ENCODE results near the gene ME1. TPM values are rescaled to one million over a fixed set of nuclear protein-coding genes. Genes with fewer than 3 reads are reported as not detected.

The ME1 gene
- total RNA-seq, 1 experiment from 2014 or later: 7.8 TPM

DNA sequence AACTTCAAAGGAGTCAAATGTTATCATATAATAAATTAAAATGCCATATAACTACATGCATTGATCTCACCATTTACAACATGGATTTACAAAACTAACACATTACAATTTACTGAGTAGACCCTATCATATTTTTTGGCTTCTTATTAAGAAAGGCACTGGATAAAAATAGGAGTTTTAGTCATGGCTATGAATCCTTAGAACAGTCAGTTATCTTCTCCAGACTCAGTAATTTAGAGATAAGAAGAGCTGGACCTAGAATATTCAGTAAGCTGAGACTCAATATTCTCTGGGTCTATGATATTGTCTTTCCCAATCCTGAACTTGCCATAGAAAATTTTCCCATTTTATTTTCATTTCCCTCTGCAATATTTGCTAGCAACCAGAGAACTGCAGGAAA lies 62.3 kb downstream of the ME1 start:
- H3K4me1 ChIP-seq (ENCODE audit: insufficient read depth, low read length): no peaks in the 10 kb centered on the region
- H2BK15ac ChIP-seq (ENCODE audit: low read depth, low read length): no peak overlapping the region
- no peak overlapping the region for H3K27ac ChIP-seq (ENCODE audit: insufficient read length, low read depth, low read length)
- H3K23me2 ChIP-seq (ENCODE audit: insufficient read length, low read depth, low read length, poor library complexity, severe bottlenecking): no peaks in the 10 kb centered on the region
- H3K4me1 Mint-ChIP-seq: no peaks in the 10 kb centered on the region
- no peaks in the 10 kb centered on the region for H4K20me1 ChIP-seq (ENCODE audit: control insufficient read depth, insufficient read depth, insufficient read length)
- H3K23ac ChIP-seq (ENCODE audit: insufficient read length, low read depth, low read length): no peak overlapping the region
- H3K36me3 Mint-ChIP-seq (ENCODE audit: insufficient read depth in 1 of 3, low read depth in 3 of 3): no peaks in the 10 kb centered on the region; a peak in 2 of 7 replicates
- no peak overlapping the region for H2BK12ac ChIP-seq (ENCODE audit: insufficient read length, low read depth, low read length)
- H2BK5ac ChIP-seq (ENCODE audit: insufficient read length, low read length): no peak overlapping the region
- H4K91ac ChIP-seq (ENCODE audit: insufficient read length, low read depth, low read length): no peak overlapping the region
- no peaks in the 10 kb centered on the region for H3K79me1 ChIP-seq (ENCODE audit: insufficient read depth, low read depth, low read length, poor library complexity, severe bottlenecking)
- no peak overlapping the region for H3K14ac ChIP-seq (ENCODE audit: insufficient read depth, low read length)
- H3K4ac ChIP-seq (ENCODE audit: low read depth, low read length): no peak overlapping the region
- no peak overlapping the region for H2BK120ac ChIP-seq (ENCODE audit: low read depth, low read length, poor library complexity, severe bottlenecking)
- no peak overlapping the region for H4K8ac ChIP-seq (replicated peaks; ENCODE audit: insufficient read length, low read depth, low read length)
- DNase-seq: no peak
- no peaks in the 10 kb centered on the region for H3K9me3 ChIP-seq (ENCODE audit: control insufficient read depth, low read depth, low read length)
- H2AFZ ChIP-seq (ENCODE audit: low read length): no peak overlapping the region
- H2BK20ac ChIP-seq (ENCODE audit: low read depth, low read length, poor library complexity, severe bottlenecking): no peak overlapping the region
- no peak overlapping the region for H3K56ac ChIP-seq (ENCODE audit: insufficient read length, low read depth, low read length)
- H4K5ac ChIP-seq (ENCODE audit: insufficient read length, low read depth, low read length): no peak overlapping the region
- H2AK5ac ChIP-seq (ENCODE audit: insufficient read length, low read length): no peak overlapping the region
- no peak overlapping the region for H3K4me2 ChIP-seq (ENCODE audit: insufficient read depth, insufficient read length, low read length)
- H3K79me2 ChIP-seq (ENCODE audit: insufficient read depth, low read length): no peaks in the 10 kb centered on the region
- H3T11ph ChIP-seq (ENCODE audit: low read length): no peak overlapping the region
- no peak overlapping the region for H3K4me3 Mint-ChIP-seq
- no peak overlapping the region for H3K18ac ChIP-seq (ENCODE audit: insufficient read length, low read depth, low read length)
- no peak overlapping the region for H3K27ac Mint-ChIP-seq
- H3K27me3 Mint-ChIP-seq (ENCODE audit: low read depth): no peaks in the 10 kb centered on the region
- H3K9ac ChIP-seq (ENCODE audit: extremely low read depth, insufficient read length, low read length): no peak overlapping the region
- TF ChIP-seq, protein P1, sequence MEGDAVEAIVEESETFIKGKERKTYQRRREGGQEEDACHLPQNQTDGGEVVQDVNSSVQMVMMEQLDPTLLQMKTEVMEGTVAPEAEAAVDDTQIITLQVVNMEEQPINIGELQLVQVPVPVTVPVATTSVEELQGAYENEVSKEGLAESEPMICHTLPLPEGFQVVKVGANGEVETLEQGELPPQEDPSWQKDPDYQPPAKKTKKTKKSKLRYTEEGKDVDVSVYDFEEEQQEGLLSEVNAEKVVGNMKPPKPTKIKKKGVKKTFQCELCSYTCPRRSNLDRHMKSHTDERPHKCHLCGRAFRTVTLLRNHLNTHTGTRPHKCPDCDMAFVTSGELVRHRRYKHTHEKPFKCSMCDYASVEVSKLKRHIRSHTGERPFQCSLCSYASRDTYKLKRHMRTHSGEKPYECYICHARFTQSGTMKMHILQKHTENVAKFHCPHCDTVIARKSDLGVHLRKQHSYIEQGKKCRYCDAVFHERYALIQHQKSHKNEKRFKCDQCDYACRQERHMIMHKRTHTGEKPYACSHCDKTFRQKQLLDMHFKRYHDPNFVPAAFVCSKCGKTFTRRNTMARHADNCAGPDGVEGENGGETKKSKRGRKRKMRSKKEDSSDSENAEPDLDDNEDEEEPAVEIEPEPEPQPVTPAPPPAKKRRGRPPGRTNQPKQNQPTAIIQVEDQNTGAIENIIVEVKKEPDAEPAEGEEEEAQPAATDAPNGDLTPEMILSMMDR (conservative IDR thresholded peaks at IDR 0.05): no peak
- H3K9me3 Mint-ChIP-seq: no peaks in the 10 kb centered on the region
- H3K27me3 ChIP-seq (ENCODE audit: insufficient read depth, low read length): no peaks in the 10 kb centered on the region
